Hepatocyte (in vitro differentiated cells): ENCODE measurements around the gene IL1R1.

ENCODE experiments used
- EZH2phosphoT487 ChIP-seq: fragments of 200-600 bp; sonication (generic); IDR thresholded peaks from one replicate; pipeline ENCODE4 v1.6.1; 2018; ENCODE audit warnings: antibody characterized with exemption, mild to moderate bottlenecking, low read depth, moderate library complexity; ENCODE audit not compliant: unreplicated experiment, severe bottlenecking
- TF ChIP-seq, protein P1 (sequence below): fragments of 200-600 bp; sonication (generic); IDR thresholded peaks from 2 replicates; pipeline ENCODE4 v1.5.1; 2016; ENCODE audit warnings: antibody characterized with exemption, mild to moderate bottlenecking; ENCODE audit not compliant: poor library complexity

DNA sequence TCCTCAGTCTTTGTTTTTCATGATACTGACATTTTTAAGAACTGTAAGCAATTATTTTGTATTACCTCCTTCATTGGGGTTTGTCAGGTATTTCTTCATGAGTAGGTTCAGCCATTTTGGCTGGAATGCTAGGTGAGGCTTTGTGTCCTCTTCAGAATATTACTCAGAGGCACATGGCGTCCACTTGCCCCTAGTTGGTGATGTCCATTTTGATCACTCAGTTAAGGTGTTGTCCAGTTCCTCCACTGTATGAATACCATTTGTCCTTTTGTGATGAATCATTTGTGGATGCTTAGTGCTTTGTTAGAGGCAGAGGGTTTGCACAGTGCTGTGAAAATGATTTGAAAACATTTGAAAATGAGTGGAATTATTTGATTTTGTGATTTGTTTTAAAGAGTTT is 49.0 kb downstream of the IL1R1 start:
- TF ChIP-seq, protein P1, sequence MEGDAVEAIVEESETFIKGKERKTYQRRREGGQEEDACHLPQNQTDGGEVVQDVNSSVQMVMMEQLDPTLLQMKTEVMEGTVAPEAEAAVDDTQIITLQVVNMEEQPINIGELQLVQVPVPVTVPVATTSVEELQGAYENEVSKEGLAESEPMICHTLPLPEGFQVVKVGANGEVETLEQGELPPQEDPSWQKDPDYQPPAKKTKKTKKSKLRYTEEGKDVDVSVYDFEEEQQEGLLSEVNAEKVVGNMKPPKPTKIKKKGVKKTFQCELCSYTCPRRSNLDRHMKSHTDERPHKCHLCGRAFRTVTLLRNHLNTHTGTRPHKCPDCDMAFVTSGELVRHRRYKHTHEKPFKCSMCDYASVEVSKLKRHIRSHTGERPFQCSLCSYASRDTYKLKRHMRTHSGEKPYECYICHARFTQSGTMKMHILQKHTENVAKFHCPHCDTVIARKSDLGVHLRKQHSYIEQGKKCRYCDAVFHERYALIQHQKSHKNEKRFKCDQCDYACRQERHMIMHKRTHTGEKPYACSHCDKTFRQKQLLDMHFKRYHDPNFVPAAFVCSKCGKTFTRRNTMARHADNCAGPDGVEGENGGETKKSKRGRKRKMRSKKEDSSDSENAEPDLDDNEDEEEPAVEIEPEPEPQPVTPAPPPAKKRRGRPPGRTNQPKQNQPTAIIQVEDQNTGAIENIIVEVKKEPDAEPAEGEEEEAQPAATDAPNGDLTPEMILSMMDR, result no peak
- TF ChIP-seq EZH2phosphoT487, result no peak
